ENCODE measurements around the gene ACO2. TPM values are rescaled to one million over a fixed set of nuclear protein-coding genes. Genes with fewer than 3 reads are reported as not detected.

The ACO2 gene
- total RNA-seq, 5 donors from 2014 or later (not counting 1 experiment from before 2014, with no cell fraction given): 72.0 to 82.2 (median 77.0) TPM

DNA sequence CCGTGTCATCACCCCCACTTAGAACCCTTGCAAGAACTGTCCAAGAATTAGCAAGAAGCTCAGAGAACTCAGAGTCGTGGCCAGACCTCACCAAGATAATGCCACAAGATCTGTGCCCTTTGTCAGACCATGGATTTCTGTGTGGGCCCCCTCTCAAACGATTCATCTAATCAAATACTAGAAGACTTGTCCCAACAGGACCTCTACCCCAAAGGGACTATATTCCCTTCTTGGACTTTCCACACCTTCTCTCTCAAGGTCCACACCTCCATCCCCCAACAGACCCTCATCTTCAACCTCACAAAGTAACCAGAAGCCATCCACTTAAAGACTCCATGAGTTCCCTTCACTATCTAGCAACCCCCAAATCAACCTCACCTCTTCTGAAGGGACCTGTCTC is 72.6 kb downstream of the ACO2 start:
- Histone ChIP-seq H3K9me3 (no peaks in the 10 kb centered on the region), H3K27ac (ENCODE audit: low read length) (no peak overlapping the region), H3K27me3 (replicated peaks in 1 of 2; ENCODE audit: control insufficient read depth in 2 of 2, extremely low read depth in 1 of 2, insufficient read depth in 2 of 2, low read length in 1 of 2) (no peaks in the 10 kb centered on the region), H3K4me3 (ENCODE audit: control insufficient read depth in 1 of 2, extremely low read depth in 1 of 2, low read length in 1 of 2) (no peak overlapping the region), H3K36me3 (ENCODE audit: control insufficient read depth in 2 of 2, extremely low read depth in 1 of 2, insufficient read depth in 1 of 2, low read length in 1 of 2) (peaks cover 5 to 12% of the 10 kb centered on the region in 2 donors), H3K4me1 (ENCODE audit: control insufficient read depth in 1 of 2, extremely low read depth in 1 of 2, insufficient read depth in 2 of 2, low read length in 2 of 2) (peaks cover 10 to 30% of the 10 kb centered on the region in 2 experiments)
- Mint-ChIP-seq H3K36me3 (peaks cover 6% of the 10 kb centered on the region), H3K27me3 (no peaks in the 10 kb centered on the region), H3K4me3 (peak overlapping the region; percentile 4 to 17 (median 5)), H3K27ac (peak overlapping the region; percentile 6 to 7), H3K9me3 (no peaks in the 10 kb centered on the region), H3K4me1 (peaks cover 38 to 46% (median 43%) of the 10 kb centered on the region in 3 donors)
- ATAC-seq (replicated peaks in 1 of 4): no peak
- no peak for DNase-seq
- ChIA-PET CTCF (interaction anchor here in 1 of 2 donors (0.6 kb wide), 1 partner anchor 912 kb away, joined by 5 read pairs; no protein-coding TSS in a partner anchor), POLR2A (interaction anchor here in 1 of 2 donors (0.6 kb wide), 1 partner anchor 65 kb away, joined by 3 read pairs; no protein-coding TSS in a partner anchor)
- WGBS (ENCODE audit: insufficient coverage): 61% methylated on average over 3 of the region's 3 CpGs

DNA sequence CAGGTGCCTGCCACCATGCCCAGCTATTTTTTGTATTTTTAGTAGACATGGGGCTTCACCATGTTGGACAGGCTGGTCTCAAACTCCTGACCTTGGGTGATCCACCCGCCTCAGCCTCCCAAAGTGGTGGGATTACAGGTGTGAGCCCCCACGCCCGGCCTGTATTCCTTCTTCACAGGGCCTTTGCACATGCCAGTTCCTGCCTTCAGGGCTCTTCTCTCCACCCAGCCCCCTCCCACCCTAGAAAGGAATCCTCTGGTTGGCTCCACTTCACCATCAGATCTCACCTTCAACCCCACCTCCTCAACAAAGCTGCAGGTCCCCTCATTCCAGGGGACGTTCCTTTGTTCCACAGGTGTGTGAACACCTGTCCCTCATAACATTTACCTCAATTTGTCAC is 73.3 kb downstream of the ACO2 start:
- no peak overlapping the region for H3K27ac ChIP-seq (ENCODE audit: low read length)

DNA sequence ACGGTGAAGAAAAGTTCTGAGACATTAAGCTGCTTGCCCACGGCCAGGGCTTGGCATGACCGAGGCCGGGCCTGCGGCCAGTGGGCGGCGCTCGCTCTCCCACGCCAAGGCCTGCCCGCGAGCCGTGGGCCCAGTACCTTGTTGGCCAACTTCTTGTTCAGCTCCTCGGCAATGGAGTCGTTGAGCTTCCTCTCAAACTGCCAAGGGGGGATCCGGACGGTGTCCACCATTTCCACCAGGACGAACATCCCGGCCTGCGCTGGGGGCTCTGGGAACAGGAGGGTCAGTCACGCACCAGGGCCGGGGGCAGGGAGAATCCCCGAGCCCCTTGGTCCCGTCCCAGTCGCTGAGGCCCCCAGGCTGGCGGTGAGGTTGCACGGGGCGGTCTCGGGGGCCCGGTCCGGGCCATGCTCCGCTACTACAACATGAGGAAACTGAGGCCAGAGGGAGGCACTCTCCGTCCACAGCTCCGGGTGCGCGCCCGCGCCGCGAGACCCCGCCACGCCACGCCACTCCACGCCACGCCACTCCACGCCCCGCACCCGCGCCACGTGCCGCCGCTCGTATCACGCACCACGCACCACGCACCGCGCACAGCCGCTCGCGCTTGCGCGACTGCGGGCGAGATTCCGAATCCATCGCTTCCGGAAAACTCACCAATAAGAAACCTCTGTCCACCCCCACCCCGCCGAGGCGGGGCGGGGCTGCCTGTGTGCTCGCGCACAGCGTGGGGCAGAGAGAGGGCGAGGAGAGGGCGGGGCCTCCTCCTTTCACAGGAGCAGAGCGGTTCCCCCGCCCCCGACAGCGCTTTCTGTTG is 75.1 kb downstream of the ACO2 start, which contains the start of gene POLR3H:
Gene POLR3H, minus strand, starts transcription at position 617 of the 817 bp plus-strand sequence. Its CDS starts 369 bp downstream, at position 248.
- Histone ChIP-seq H3K36me3 (ENCODE audit: control insufficient read depth in 2 of 2, extremely low read depth in 1 of 2, insufficient read depth in 1 of 2, low read length in 1 of 2) (peaks cover 5 to 9% of the 10 kb centered on the region in 2 donors), H3K27me3 (replicated peaks in 1 of 2; ENCODE audit: control insufficient read depth in 2 of 2, extremely low read depth in 1 of 2, insufficient read depth in 2 of 2, low read length in 1 of 2) (no peaks in the 10 kb centered on the region), H3K4me1 (ENCODE audit: control insufficient read depth in 1 of 2, extremely low read depth in 1 of 2, insufficient read depth in 2 of 2, low read length in 2 of 2) (peaks cover 10 to 30% of the 10 kb centered on the region in 2 experiments), H3K4me3 (ENCODE audit: control insufficient read depth in 1 of 2, extremely low read depth in 1 of 2, low read length in 1 of 2) (peak within 1 kb of the TSS; percentile 85 to 97), H3K27ac (ENCODE audit: low read length) (peak within 1 kb of the TSS; percentile 74), H3K9me3 (no peaks in the 10 kb centered on the region)
- peak within 1 kb of the TSS; percentile 92 to 94 for H3K27ac Mint-ChIP-seq
- DNase-seq: peak; percentile 90 to 98 (median 96)
- H3K27me3 Mint-ChIP-seq: no peaks in the 10 kb centered on the region
- peaks cover 6% of the 10 kb centered on the region for H3K36me3 Mint-ChIP-seq
- H3K4me3 Mint-ChIP-seq: peak within 1 kb of the TSS; percentile 93 to 99 (median 95)
- CTCF ChIA-PET: interaction anchor here (0.6 to 1.0 kb wide), 4 partner anchors 19 to 404 kb away, joined by 3 to 5 read pairs (median 4); no protein-coding TSS in a partner anchor
- POLR2A ChIA-PET: interaction anchor here in 1 of 2 donors (0.6 to 0.7 kb wide), 2 partner anchors 37 to 97 kb away, joined by 3 read pairs; partner anchors contain the start of gene TOB2
- no peaks in the 10 kb centered on the region for H3K9me3 Mint-ChIP-seq
- WGBS (ENCODE audit: insufficient coverage): under 1% methylated on average over 52 of the region's 80 CpGs
- peaks cover 38 to 46% (median 43%) of the 10 kb centered on the region in 3 donors for H3K4me1 Mint-ChIP-seq
- ATAC-seq (replicated peaks in 1 of 4): peak; percentile 97 to 99 (median 98)

More for the DNA sequence above, 73.3 kb downstream of the ACO2 start:
- H3K36me3 Mint-ChIP-seq: peaks cover 6% of the 10 kb centered on the region
- H3K9me3 Mint-ChIP-seq: no peaks in the 10 kb centered on the region
- Histone ChIP-seq H3K4me3 (ENCODE audit: control insufficient read depth in 1 of 2, extremely low read depth in 1 of 2, low read length in 1 of 2) (no peak overlapping the region), H3K36me3 (ENCODE audit: control insufficient read depth in 2 of 2, extremely low read depth in 1 of 2, insufficient read depth in 1 of 2, low read length in 1 of 2) (peaks cover 5 to 12% of the 10 kb centered on the region in 2 donors), H3K27me3 (replicated peaks in 1 of 2; ENCODE audit: control insufficient read depth in 2 of 2, extremely low read depth in 1 of 2, insufficient read depth in 2 of 2, low read length in 1 of 2) (no peaks in the 10 kb centered on the region), H3K4me1 (ENCODE audit: control insufficient read depth in 1 of 2, extremely low read depth in 1 of 2, insufficient read depth in 2 of 2, low read length in 2 of 2) (peaks cover 10 to 30% of the 10 kb centered on the region in 2 experiments), H3K9me3 (no peaks in the 10 kb centered on the region)
- WGBS (ENCODE audit: insufficient coverage): 100% methylated on average over 4 of the region's 4 CpGs
- H3K27ac Mint-ChIP-seq: peak overlapping the region; percentile 70 to 87
- ATAC-seq (replicated peaks in 1 of 4) (no peak), DNase-seq (no peak)
- peak overlapping the region; percentile 93 to 99 (median 95) for H3K4me3 Mint-ChIP-seq
- ChIA-PET CTCF (no interaction called here), POLR2A (interaction anchor here (0.6 kb wide), 2 partner anchors 64 kb away, joined by 3 to 12 read pairs; no protein-coding TSS in a partner anchor)
- H3K4me1 Mint-ChIP-seq: peaks cover 38 to 46% (median 43%) of the 10 kb centered on the region in 3 donors
- no peaks in the 10 kb centered on the region for H3K27me3 Mint-ChIP-seq

DNA sequence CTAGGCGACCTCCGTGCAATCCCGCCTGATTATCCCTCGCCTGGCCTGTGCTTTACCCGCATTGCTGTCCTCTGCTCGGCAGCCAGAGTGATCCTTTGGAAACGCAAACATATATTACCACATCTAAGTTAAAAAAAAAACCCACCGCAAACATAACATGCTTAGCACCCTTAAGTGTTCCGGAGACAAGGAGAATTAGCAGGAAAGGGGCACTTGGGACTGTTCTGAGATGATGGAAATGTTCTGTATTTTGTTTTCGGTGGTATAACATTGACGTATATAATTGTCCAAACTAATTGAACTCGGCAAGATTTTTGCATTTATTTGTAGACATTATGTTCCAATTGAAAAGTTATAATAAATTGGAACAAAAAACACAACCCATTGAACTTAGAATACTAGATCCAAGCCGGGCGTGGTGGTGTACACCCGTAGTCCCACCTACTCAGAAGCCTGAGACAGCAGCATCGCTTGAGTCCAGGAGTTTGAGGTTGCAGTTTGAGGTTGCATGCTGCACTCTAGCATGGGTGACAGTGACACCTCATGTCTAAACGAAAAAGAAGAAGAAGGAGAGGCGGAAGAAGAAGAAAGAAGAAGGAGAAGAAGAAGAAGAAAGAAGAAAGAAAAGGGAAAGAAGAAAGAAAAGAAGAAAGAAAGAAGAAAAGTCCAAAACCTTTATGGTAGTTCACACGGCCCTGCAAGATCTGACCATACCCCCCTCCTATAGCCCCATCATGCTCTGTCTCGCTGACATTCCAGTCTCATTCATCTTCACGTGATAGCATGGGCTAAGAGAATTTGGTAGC is 76.0 kb downstream of the ACO2 start:
- WGBS (ENCODE audit: insufficient coverage): 0% methylated on average over 2 of the region's 21 CpGs
- Mint-ChIP-seq H3K4me3 (peak overlapping the region; percentile 93 to 99 (median 95)), H3K36me3 (no peaks in the 10 kb centered on the region), H3K9me3 (no peaks in the 10 kb centered on the region), H3K27me3 (no peaks in the 10 kb centered on the region), H3K27ac (peak overlapping the region; percentile 92 to 94), H3K4me1 (peaks cover 38 to 43% (median 43%) of the 10 kb centered on the region in 3 donors)
- Histone ChIP-seq H3K4me1 (ENCODE audit: control insufficient read depth in 1 of 2, extremely low read depth in 1 of 2, insufficient read depth in 2 of 2, low read length in 2 of 2) (peaks cover 10 to 30% of the 10 kb centered on the region in 2 experiments), H3K27me3 (replicated peaks in 1 of 2; ENCODE audit: control insufficient read depth in 2 of 2, extremely low read depth in 1 of 2, insufficient read depth in 2 of 2, low read length in 1 of 2) (no peaks in the 10 kb centered on the region), H3K36me3 (ENCODE audit: control insufficient read depth in 2 of 2, extremely low read depth in 1 of 2, insufficient read depth in 1 of 2, low read length in 1 of 2) (peaks cover under 1 to 5% of the 10 kb centered on the region in 2 donors), H3K4me3 (ENCODE audit: control insufficient read depth in 1 of 2, extremely low read depth in 1 of 2, low read length in 1 of 2) (peak overlapping the region; percentile 85 to 97), H3K9me3 (no peaks in the 10 kb centered on the region), H3K27ac (ENCODE audit: low read length) (peak overlapping the region; percentile 56)
- ATAC-seq (replicated peaks in 1 of 4) (no peak), DNase-seq (peak in 6 of 35 experiments; percentile 15 to 57 (median 27))
- CTCF ChIA-PET: no interaction called here
- POLR2A ChIA-PET: interaction anchor here in 1 of 2 donors (0.5 to 0.7 kb wide), 2 partner anchors 43 to 98 kb away, joined by 3 to 6 read pairs; partner anchors contain the start of gene TOB2

DNA sequence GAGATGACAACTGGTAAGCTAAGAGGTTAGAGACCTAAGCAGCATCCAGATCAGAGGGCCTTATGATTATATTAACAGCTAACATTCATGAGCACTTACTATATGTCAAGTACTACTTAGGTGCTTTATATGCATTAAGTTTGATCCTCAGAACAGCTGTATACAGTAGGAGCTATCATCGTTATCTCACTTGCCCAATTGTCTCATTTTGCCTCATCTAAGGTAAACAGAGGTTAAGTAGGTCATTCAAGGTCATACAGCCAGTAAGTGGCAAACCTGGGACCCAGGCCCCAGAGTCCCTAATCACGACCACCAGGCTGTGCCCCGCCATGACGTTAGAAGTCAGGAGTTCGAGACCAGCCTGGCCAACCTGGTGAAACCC is 79.9 kb downstream of the ACO2 start:
- H3K36me3 Mint-ChIP-seq: no peaks in the 10 kb centered on the region
- no peak overlapping the region for H3K4me3 ChIP-seq (ENCODE audit: control insufficient read depth in 1 of 2, extremely low read depth in 1 of 2, low read length in 1 of 2)
- no peak for ATAC-seq (replicated peaks in 1 of 4)
- peaks cover 0 to 7% of the 10 kb centered on the region in 2 donors for H3K27me3 Mint-ChIP-seq
- no peaks in the 10 kb centered on the region for H3K9me3 Mint-ChIP-seq
- H3K27ac Mint-ChIP-seq: no peak overlapping the region
- no peak overlapping the region for H3K27ac ChIP-seq (ENCODE audit: low read length)
- no peak for DNase-seq
- 90% methylated on average over 4 of the region's 5 CpGs for WGBS (ENCODE audit: insufficient coverage)
- peaks cover 0 to 7% of the 10 kb centered on the region in 2 experiments for H3K27me3 ChIP-seq (replicated peaks in 1 of 2; ENCODE audit: control insufficient read depth in 2 of 2, extremely low read depth in 1 of 2, insufficient read depth in 2 of 2, low read length in 1 of 2)
- H3K4me1 Mint-ChIP-seq: peaks cover 12 to 15% (median 14%) of the 10 kb centered on the region in 3 donors
- no peaks in the 10 kb centered on the region for H3K9me3 ChIP-seq
- POLR2A ChIA-PET: no interaction called here
- H3K36me3 ChIP-seq (ENCODE audit: control insufficient read depth in 2 of 2, extremely low read depth in 1 of 2, insufficient read depth in 1 of 2, low read length in 1 of 2): no peaks in the 10 kb centered on the region
- H3K4me3 Mint-ChIP-seq: no peak overlapping the region
- CTCF ChIA-PET: no interaction called here
- H3K4me1 ChIP-seq (ENCODE audit: control insufficient read depth in 1 of 2, extremely low read depth in 1 of 2, insufficient read depth in 2 of 2, low read length in 2 of 2): peaks cover 5 to 12% of the 10 kb centered on the region in 2 experiments

Data from T-cell (primary cell).